T-helper 9 cell (primary cell): ENCODE data around the gene RTN4R.

Experiments used
- DNase-seq: peaks from one replicate; pipeline ENCODE4 v3.0.0-alpha.2; 2020

RTN4R gene

GRCh38 chr22:20240900-20241299 lies 27.2 kb downstream of the RTN4R start:
- DNase-seq = no peak

GRCh38 chr22:20240447-20240764 lies 27.7 kb downstream of the RTN4R start:
- DNase-seq = no peak

- DNase-seq = no peak
These were observed 28.3 kb downstream of the RTN4R start for GRCh38 chr22:20239676-20240446.

- DNase-seq = no peak
These were observed 29.0 kb downstream of the RTN4R start for GRCh38 chr22:20238901-20239675.

- DNase-seq = peak; percentile 25
These were observed 29.6 kb downstream of the RTN4R start for GRCh38 chr22:20238536-20238900.

- DNase-seq = peak; percentile 31
These were observed 30.4 kb downstream of the RTN4R start for GRCh38 chr22:20237480-20238440.

- DNase-seq = no peak
These were observed 31.9 kb downstream of the RTN4R start for GRCh38 chr22:20236052-20236717.

- no peak for DNase-seq
These were observed 32.6 kb downstream of the RTN4R start for GRCh38 chr22:20235389-20235991.

- DNase-seq = no peak
These were observed 33.2 kb downstream of the RTN4R start for GRCh38 chr22:20234760-20235388.

GRCh38 chr22:20234314-20234682 lies 33.8 kb downstream of the RTN4R start:
- DNase-seq = no peak

- DNase-seq = no peak
These were observed 34.5 kb downstream of the RTN4R start for GRCh38 chr22:20233351-20234313.

- DNase-seq = no peak
These were observed 35.3 kb downstream of the RTN4R start for GRCh38 chr22:20232781-20233180.

GRCh38 chr22:20232237-20232598 lies 35.9 kb downstream of the RTN4R start:
- no peak for DNase-seq

GRCh38 chr22:20231514-20232236 lies 36.4 kb downstream of the RTN4R start:
- DNase-seq = no peak

GRCh38 chr22:20230777-20231420 lies 37.2 kb downstream of the RTN4R start:
- no peak for DNase-seq

GRCh38 chr22:20229916-20230775 lies 38.0 kb downstream of the RTN4R start:
- DNase-seq = no peak

GRCh38 chr22:20228939-20229272 lies 39.2 kb downstream of the RTN4R start:
- no peak for DNase-seq
